Mesendoderm (in vitro differentiated cells): Measurements from ENCODE around the gene LSM2.
"Not testable (repeated sequence)": the region's sequence is repeated elsewhere in the genome, so short reads cannot be mapped to it uniquely, and the experiment has no call there.

Source experiments
- DNase-seq: peaks from one replicate; pipeline ENCODE4 v3.0.0; 2013
- H2AK5ac ChIP-seq: 2 replicates; pipeline ENCODE4 v1.6.1; 2013; ENCODE audit warnings: low read length, inconsistent platforms
- H2BK120ac ChIP-seq: 2 replicates; pipeline ENCODE4 v1.6.1; 2013; ENCODE audit warnings: low read depth, mild to moderate bottlenecking, low read length, moderate library complexity, mixed read lengths
- H2BK15ac ChIP-seq: replicated peaks from 2 replicates; pipeline ENCODE4 v1.6.1; 2013; ENCODE audit warnings: low read depth, mild to moderate bottlenecking, moderate library complexity
- H2BK5ac ChIP-seq: 2 replicates; pipeline ENCODE4 v1.6.1; 2013; ENCODE audit warnings: low read length, inconsistent platforms
- H3K18ac ChIP-seq: 2 replicates; pipeline ENCODE4 v1.6.1; 2013; ENCODE audit warnings: mild to moderate bottlenecking, low read length, mixed read lengths
- H3K23ac ChIP-seq: one replicate; pipeline ENCODE4 v1.6.1; 2013; ENCODE audit warnings: low read length
- H3K27ac ChIP-seq: 2 replicates; pipeline ENCODE4 v1.5.1; 2013; ENCODE audit warnings: low read depth, mild to moderate bottlenecking, inconsistent platforms, low read length, moderate library complexity
- H3K27me3 ChIP-seq: 2 replicates; pipeline ENCODE4 v1.6.1; 2013; ENCODE audit warnings: low read length, control low read depth, mild to moderate bottlenecking, inconsistent platforms; ENCODE audit not compliant: insufficient read depth, poor library complexity
- H3K36me3 ChIP-seq: 2 replicates; pipeline ENCODE4 v1.6.1; 2013; ENCODE audit warnings: low read length, inconsistent platforms; ENCODE audit not compliant: control insufficient read depth, insufficient read depth
- H3K4ac ChIP-seq: one replicate; pipeline ENCODE4 v1.6.1; 2013; ENCODE audit warnings: low read depth, mild to moderate bottlenecking, low read length, moderate library complexity
- H3K4me1 ChIP-seq: 2 replicates; pipeline ENCODE4 v1.6.1; 2013; ENCODE audit warnings: low read depth, low read length, inconsistent platforms; ENCODE audit not compliant: control insufficient read depth
- H3K4me2 ChIP-seq: 2 replicates; pipeline ENCODE4 v1.6.1; 2013; ENCODE audit warnings: low read length
- H3K4me3 ChIP-seq: 2 replicates; pipeline ENCODE4 v1.5.1; 2013; ENCODE audit warnings: mild to moderate bottlenecking, low read length
- H3K56ac ChIP-seq: one replicate; pipeline ENCODE4 v1.6.1; 2013; ENCODE audit warnings: low read length
- H3K79me1 ChIP-seq: 2 replicates; pipeline ENCODE4 v1.6.1; 2013; ENCODE audit warnings: low read length, inconsistent platforms
- H3K79me2 ChIP-seq: 2 replicates; pipeline ENCODE4 v1.6.1; 2013; ENCODE audit warnings: mild to moderate bottlenecking, low read length; ENCODE audit not compliant: control insufficient read depth, insufficient read depth
- H3K9ac ChIP-seq: 2 replicates; pipeline ENCODE4 v1.6.1; 2013; ENCODE audit warnings: low read length, inconsistent platforms
- H4K5ac ChIP-seq: one replicate; pipeline ENCODE4 v1.6.1; 2013; ENCODE audit warnings: low read length
- H4K8ac ChIP-seq: one replicate; pipeline ENCODE4 v1.6.1; 2013; ENCODE audit warnings: low read depth, mild to moderate bottlenecking, control low read depth, low read length, moderate library complexity
- WGBS: extraction: QIAGEN DNeasy Blood & Tissue Kit; methylation state at CpG from one replicate; pipeline ENCODE4 v1.1.7; 2013; ENCODE audit warnings: low lambda C conversion rate, missing lambda C conversion rate; ENCODE audit not compliant: insufficient coverage; ENCODE audit errors: extremely low coverage; 5-methylcytosine and 5-hydroxymethylcytosine counted together

Gene LSM2

GRCh38 chr6:31817133-31817928 is 10.6 kb upstream of the LSM2 start:
- H3K9ac ChIP-seq, result peak overlapping the region; percentile 54
- DNase-seq, H2AK5ac ChIP-seq, H3K79me2 ChIP-seq, H3K4me3 ChIP-seq, H2BK15ac ChIP-seq, H3K23ac ChIP-seq, H4K8ac ChIP-seq, H4K5ac ChIP-seq, H2BK120ac ChIP-seq, H3K4me1 ChIP-seq, H3K4ac ChIP-seq, H3K18ac ChIP-seq, H2BK5ac ChIP-seq, H3K79me1 ChIP-seq, H3K27ac ChIP-seq, H3K36me3 ChIP-seq, H3K27me3 ChIP-seq: not testable (repeated sequence)
- WGBS, result no CpG with 5 or more reads among the region's 37 CpGs
- peak overlapping the region; percentile 44 for H3K4me2 ChIP-seq
- peak overlapping the region; percentile 49 for H3K56ac ChIP-seq

GRCh38 chr6:31815025-31815838 is 8.5 kb upstream of the LSM2 start, which contains the start of the genes HSPA1A and HSPA1L:
TSS of gene HSPA1A (plus strand) at chr6:31815543. CDS start at chr6:31815757, 214 bp downstream.
TSS of gene HSPA1L (minus strand) at chr6:31815283. CDS start at chr6:31811972, 3,311 bp downstream.
- no CpG with 5 or more reads among the region's 56 CpGs for WGBS
- Histone ChIP-seq H3K36me3 (no peaks in the 10 kb centered on the region), H3K4me3 (peak within 1 kb of the TSS; percentile 84), H3K18ac (peak within 1 kb of the TSS; percentile 100), H3K23ac (peak within 1 kb of the TSS; percentile 98), H3K27me3 (no peaks in the 10 kb centered on the region), H4K8ac (peak within 1 kb of the TSS; percentile 99), H3K79me2 (peaks cover 3% of the 10 kb centered on the region), H3K79me1 (peaks cover 4% of the 10 kb centered on the region), H2BK15ac (peak within 1 kb of the TSS; percentile 38), H2AK5ac (no peak within 1 kb of the TSS), H3K56ac (peak within 1 kb of the TSS; percentile 94), H3K4ac (peak within 1 kb of the TSS; percentile 100), H2BK120ac (peak within 1 kb of the TSS; percentile 94), H3K9ac (peak within 1 kb of the TSS; percentile 93), H3K4me1 (peaks cover 2% of the 10 kb centered on the region), H3K27ac (peak within 1 kb of the TSS; percentile 100), H4K5ac (no peak within 1 kb of the TSS), H3K4me2 (peak within 1 kb of the TSS; percentile 90), H2BK5ac (peak within 1 kb of the TSS; percentile 44)
- DNase-seq, result peak; percentile 99

- peak overlapping the region; percentile 6 for H3K4me3 ChIP-seq
- peak overlapping the region; percentile 99 for H4K8ac ChIP-seq
- H3K36me3 ChIP-seq, result no peaks in the 10 kb centered on the region
- WGBS, result no CpG with 5 or more reads among the region's 13 CpGs
- peak overlapping the region; percentile 72 for H3K9ac ChIP-seq
- peak overlapping the region; percentile 38 for H2BK15ac ChIP-seq
- peak overlapping the region; percentile 86 for H3K56ac ChIP-seq
- H3K27ac ChIP-seq, result peak overlapping the region; percentile 100
- H2AK5ac ChIP-seq, result no peak overlapping the region
- peak overlapping the region; percentile 100 for H3K18ac ChIP-seq
- H4K5ac ChIP-seq, result no peak overlapping the region
- H3K79me2 ChIP-seq, result peaks cover 2% of the 10 kb centered on the region
- peak; percentile 100 for DNase-seq
- no peak overlapping the region for H3K23ac ChIP-seq
- peak overlapping the region; percentile 100 for H3K4ac ChIP-seq
- H3K4me1 ChIP-seq, result peaks cover 2% of the 10 kb centered on the region
- no peaks in the 10 kb centered on the region for H3K27me3 ChIP-seq
- H2BK120ac ChIP-seq, result peak overlapping the region; percentile 94
- peak overlapping the region; percentile 35 for H3K4me2 ChIP-seq
- H3K79me1 ChIP-seq, result peaks cover 3% of the 10 kb centered on the region
- peak overlapping the region; percentile 44 for H2BK5ac ChIP-seq
These were observed 7.9 kb upstream of the LSM2 start for GRCh38 chr6:31814677-31815024.

GRCh38 chr6:31813465-31813849 is 6.7 kb upstream of the LSM2 start:
- peak overlapping the region; percentile 83 for H3K56ac ChIP-seq
- no CpG with 5 or more reads among the region's 7 CpGs for WGBS
- DNase-seq, result no peak
- H3K23ac ChIP-seq, result no peak overlapping the region
- no peak overlapping the region for H3K4me2 ChIP-seq
- no peak overlapping the region for H2BK15ac ChIP-seq
- H3K18ac ChIP-seq, result peak overlapping the region; percentile 83
- no peaks in the 10 kb centered on the region for H3K27me3 ChIP-seq
- H3K4ac ChIP-seq, result no peak overlapping the region
- H4K5ac ChIP-seq, result no peak overlapping the region
- H2BK120ac ChIP-seq, result no peak overlapping the region
- H3K4me3 ChIP-seq, result no peak overlapping the region
- H2AK5ac ChIP-seq, result no peak overlapping the region
- no peak overlapping the region for H2BK5ac ChIP-seq
- H3K79me2 ChIP-seq, result peaks cover 2% of the 10 kb centered on the region
- no peak overlapping the region for H3K27ac ChIP-seq
- peak overlapping the region; percentile 68 for H3K9ac ChIP-seq
- no peak overlapping the region for H4K8ac ChIP-seq
- peaks cover 2% of the 10 kb centered on the region for H3K4me1 ChIP-seq
- no peaks in the 10 kb centered on the region for H3K36me3 ChIP-seq
- peaks cover 3% of the 10 kb centered on the region for H3K79me1 ChIP-seq

GRCh38 chr6:31811645-31812044 is 4.9 kb upstream of the LSM2 start:
- Histone ChIP-seq H3K23ac (no peak overlapping the region), H3K79me1 (no peaks in the 10 kb centered on the region), H4K8ac (no peak overlapping the region), H3K4me2 (no peak overlapping the region), H3K36me3 (no peaks in the 10 kb centered on the region), H3K18ac (no peak overlapping the region), H2BK5ac (no peak overlapping the region), H3K27ac (no peak overlapping the region), H3K9ac (no peak overlapping the region), H2BK120ac (no peak overlapping the region), H3K27me3 (no peaks in the 10 kb centered on the region), H3K79me2 (no peaks in the 10 kb centered on the region), H2AK5ac (no peak overlapping the region), H3K4me1 (peaks cover 2% of the 10 kb centered on the region), H3K56ac (no peak overlapping the region), H2BK15ac (no peak overlapping the region), H3K4me3 (no peak overlapping the region), H3K4ac (no peak overlapping the region), H4K5ac (no peak overlapping the region)
- no CpG with 5 or more reads among the region's 12 CpGs for WGBS
- DNase-seq, result no peak
